Measurements from ENCODE around the gene TTC9. TPM values are rescaled to one million over a fixed set of nuclear protein-coding genes. Genes with fewer than 3 reads are reported as not detected.

TTC9 gene
- total RNA-seq: 1 to 10 TPM; 6.8 to 7.5 TPM
- polyA plus RNA-seq: 1 to 10 TPM; 4.3 to 6.9 TPM
- long read RNA-seq, donor 1, full-length matches to known transcripts: 7 of 19 reads
- long read RNA-seq, donor 1, partial matches to known transcripts: 12 of 19 reads
- long read RNA-seq, donor 1, other reads (novel, unspliced or antisense): 0 of 19 reads
- long read RNA-seq, donor 2, full-length matches to known transcripts: 1 of 1 reads
- long read RNA-seq, donor 2, partial matches to known transcripts: 0 of 1 reads
- long read RNA-seq, donor 2, other reads (novel, unspliced or antisense): 0 of 1 reads
- long read RNA-seq, donor 3, full-length matches to known transcripts: 6 of 6 reads
- long read RNA-seq, donor 3, partial matches to known transcripts: 0 of 6 reads
- long read RNA-seq, donor 3, other reads (novel, unspliced or antisense): 0 of 6 reads
- long read RNA-seq, donor 4, full-length matches to known transcripts: 3 of 3 reads
- long read RNA-seq, donor 4, partial matches to known transcripts: 0 of 3 reads
- long read RNA-seq, donor 4, other reads (novel, unspliced or antisense): 0 of 3 reads
- long read RNA-seq, donor 5, full-length matches to known transcripts: 6 of 6 reads
- long read RNA-seq, donor 5, partial matches to known transcripts: 0 of 6 reads
- long read RNA-seq, donor 5, other reads (novel, unspliced or antisense): 0 of 6 reads

DNA sequence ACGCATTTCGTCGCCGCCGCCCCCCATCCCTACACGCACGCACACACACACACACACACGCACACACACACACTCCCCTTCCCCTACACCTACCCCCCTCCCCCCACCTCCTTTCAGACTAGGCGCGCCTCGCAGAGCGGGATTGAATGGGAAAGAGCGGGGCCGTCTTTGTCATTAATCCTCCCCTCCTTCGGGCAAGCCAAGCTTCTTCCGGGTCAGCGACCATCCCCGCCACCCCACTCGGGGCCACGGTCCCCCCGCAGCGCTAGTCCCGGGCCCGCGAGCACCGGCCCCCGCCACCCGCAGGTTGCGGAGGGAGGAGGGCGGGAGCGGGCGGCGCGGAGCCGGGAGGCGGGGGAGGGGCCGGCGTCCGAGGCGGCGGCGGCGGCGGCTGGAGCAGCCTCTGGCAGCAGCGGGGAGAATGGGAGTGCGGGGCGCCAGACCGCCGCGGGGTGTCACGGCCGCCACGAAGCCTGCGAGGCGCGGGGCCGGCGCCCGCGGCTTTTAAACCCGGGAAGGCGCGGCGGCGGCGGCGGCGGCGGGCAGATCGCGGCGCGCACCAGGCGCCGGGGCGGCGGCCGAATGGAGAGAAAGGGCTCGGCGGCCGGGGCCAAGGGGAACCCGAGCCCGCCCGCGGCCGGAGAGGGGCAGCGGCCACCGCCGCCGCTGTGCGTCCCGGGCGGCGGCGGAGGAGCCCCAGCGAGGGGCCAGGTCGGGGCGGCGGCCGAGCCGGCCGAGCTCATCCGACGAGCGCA lies at the start of gene TTC9:
TSS of gene TTC9 (plus strand) at position 369 of the 755 bp plus-strand sequence. CDS start at position 583, 214 bp downstream.
- H3K27me3 ChIP-seq (ENCODE audit: control insufficient read depth in 3 of 3, insufficient read depth in 3 of 3, low read length in 2 of 3): peaks cover 0 to 35% (median 27%) of the 10 kb centered on the region in 3 donors
- peaks cover 0 to 11% (median 0%) of the 10 kb centered on the region in 5 donors for H3K4me1 ChIP-seq (ENCODE audit: control insufficient read depth in 5 of 5, insufficient read depth in 5 of 5, low read length in 5 of 5)
- peak within 1 kb of the TSS; percentile 72 for H3K4me3 ChIP-seq
- DNase-seq (peak; percentile 7 to 38 (median 28)), ATAC-seq (ENCODE audit: insufficient read depth, low FRiP score) (peak; percentile 60)
- H3K36me3 ChIP-seq (ENCODE audit: control insufficient read depth in 4 of 4, insufficient read depth in 4 of 4, low read length in 4 of 4): no peaks in the 10 kb centered on the region
- no peak for TF ChIP-seq CTCF (IDR thresholded peaks at IDR 0.05; ENCODE audit: control extremely low read depth, extremely low read depth)
- H3K9me3 ChIP-seq (ENCODE audit: control insufficient read depth in 4 of 4, insufficient read depth in 3 of 4, low read length in 3 of 4): no peaks in the 10 kb centered on the region
- peak within 1 kb of the TSS in 1 of 2 donors; percentile 65 for H3K27ac ChIP-seq (ENCODE audit: low read depth in 1 of 2, low read length in 1 of 2)
- H3K9ac ChIP-seq (ENCODE audit: insufficient read depth in 1 of 2, low read length in 2 of 2): no peak within 1 kb of the TSS
- WGBS, 2 donors: 0% methylated on average over 71 to 105 of the region's 105 CpGs

- DNase-seq (no peak), ATAC-seq (ENCODE audit: insufficient read depth, low FRiP score) (no peak)
- H3K27ac ChIP-seq (ENCODE audit: low read depth in 1 of 2, low read length in 1 of 2): no peak overlapping the region
- H3K36me3 ChIP-seq (ENCODE audit: control insufficient read depth in 4 of 4, insufficient read depth in 4 of 4, low read length in 4 of 4): peaks cover 24 to 59% (median 31%) of the 10 kb centered on the region in 4 donors
- H3K9ac ChIP-seq (ENCODE audit: insufficient read depth in 1 of 2, low read length in 2 of 2): no peak overlapping the region
- peaks cover 2 to 6% (median 5%) of the 10 kb centered on the region in 5 donors for H3K4me1 ChIP-seq (ENCODE audit: control insufficient read depth in 5 of 5, insufficient read depth in 5 of 5, low read length in 5 of 5)
- no peaks in the 10 kb centered on the region for H3K9me3 ChIP-seq (ENCODE audit: control insufficient read depth in 4 of 4, insufficient read depth in 3 of 4, low read length in 3 of 4)
- no peaks in the 10 kb centered on the region for H3K27me3 ChIP-seq (ENCODE audit: control insufficient read depth in 3 of 3, insufficient read depth in 3 of 3, low read length in 2 of 3)
- no peak for TF ChIP-seq CTCF (IDR thresholded peaks at IDR 0.05; ENCODE audit: control extremely low read depth, extremely low read depth)
- H3K4me3 ChIP-seq: no peak overlapping the region
- WGBS, 2 donors: 98 to 99% methylated on average over 9 of the region's 9 CpGs
These were observed 47.3 kb upstream of the TTC9 start for GRCh38 chr14:70594461-70594860.

GRCh38 chr14:70595443-70596185 lies 46.1 kb upstream of the TTC9 start:
- H3K27ac ChIP-seq (ENCODE audit: low read depth in 1 of 2, low read length in 1 of 2): no peak overlapping the region
- no peak for TF ChIP-seq CTCF (IDR thresholded peaks at IDR 0.05; ENCODE audit: control extremely low read depth, extremely low read depth)
- H3K4me3 ChIP-seq: no peak overlapping the region
- H3K36me3 ChIP-seq (ENCODE audit: control insufficient read depth in 4 of 4, insufficient read depth in 4 of 4, low read length in 4 of 4): peaks cover 24 to 49% (median 28%) of the 10 kb centered on the region in 4 donors
- H3K9ac ChIP-seq (ENCODE audit: insufficient read depth in 1 of 2, low read length in 2 of 2): no peak overlapping the region
- peaks cover 2 to 12% (median 12%) of the 10 kb centered on the region in 5 donors for H3K4me1 ChIP-seq (ENCODE audit: control insufficient read depth in 5 of 5, insufficient read depth in 5 of 5, low read length in 5 of 5)
- DNase-seq (no peak), ATAC-seq (ENCODE audit: insufficient read depth, low FRiP score) (no peak)
- H3K27me3 ChIP-seq (ENCODE audit: control insufficient read depth in 3 of 3, insufficient read depth in 3 of 3, low read length in 2 of 3): no peaks in the 10 kb centered on the region
- 93 to 96% methylated on average over 9 of the region's 9 CpGs for WGBS, 2 donors
- no peaks in the 10 kb centered on the region for H3K9me3 ChIP-seq (ENCODE audit: control insufficient read depth in 4 of 4, insufficient read depth in 3 of 4, low read length in 3 of 4)
